NCI-H2227 (cell line): ENCODE results near the gene CAV1.
"Not testable (repeated sequence)": the region's sequence is repeated elsewhere in the genome, so short reads cannot be mapped to it uniquely, and the experiment has no call there.

Source experiments
- DNase-seq: peaks from one replicate; lab custom pipeline; 2025; ENCODE audit not compliant: unreplicated experiment; lab: John Stamatoyannopoulos, UW

The CAV1 gene, protein sequence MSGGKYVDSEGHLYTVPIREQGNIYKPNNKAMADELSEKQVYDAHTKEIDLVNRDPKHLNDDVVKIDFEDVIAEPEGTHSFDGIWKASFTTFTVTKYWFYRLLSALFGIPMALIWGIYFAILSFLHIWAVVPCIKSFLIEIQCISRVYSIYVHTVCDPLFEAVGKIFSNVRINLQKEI

DNA sequence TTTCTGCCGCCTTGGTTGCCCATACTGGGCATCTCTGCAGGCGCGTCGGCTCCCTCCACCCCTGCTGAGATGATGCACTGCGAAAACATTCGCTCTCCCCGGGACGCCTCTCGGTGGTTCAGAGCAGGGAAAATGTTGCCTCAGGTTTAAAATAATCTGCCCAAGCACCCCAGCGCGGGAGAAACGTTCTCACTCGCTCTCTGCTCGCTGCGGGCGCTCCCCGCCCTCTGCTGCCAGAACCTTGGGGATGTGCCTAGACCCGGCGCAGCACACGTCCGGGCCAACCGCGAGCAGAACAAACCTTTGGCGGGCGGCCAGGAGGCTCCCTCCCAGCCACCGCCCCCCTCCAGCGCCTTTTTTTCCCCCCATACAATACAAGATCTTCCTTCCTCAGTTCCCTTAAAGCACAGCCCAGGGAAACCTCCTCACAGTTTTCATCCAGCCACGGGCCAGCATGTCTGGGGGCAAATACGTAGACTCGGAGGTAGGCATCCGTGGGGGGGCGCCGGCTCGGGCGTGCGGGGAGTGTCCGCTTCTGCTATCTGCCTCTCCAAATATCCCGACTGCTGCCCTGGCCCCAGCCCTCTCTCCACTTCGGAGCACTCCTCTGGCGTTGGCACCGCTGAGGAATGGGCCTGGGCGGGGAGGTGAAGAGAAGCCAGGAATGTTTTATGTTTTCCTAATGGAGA is at the start of gene CAV1:
Gene CAV1, plus strand, starts transcription at position 428 of the 689 bp plus-strand sequence. Its CDS starts 27 bp downstream, at position 455.
- no peak for DNase-seq

DNA sequence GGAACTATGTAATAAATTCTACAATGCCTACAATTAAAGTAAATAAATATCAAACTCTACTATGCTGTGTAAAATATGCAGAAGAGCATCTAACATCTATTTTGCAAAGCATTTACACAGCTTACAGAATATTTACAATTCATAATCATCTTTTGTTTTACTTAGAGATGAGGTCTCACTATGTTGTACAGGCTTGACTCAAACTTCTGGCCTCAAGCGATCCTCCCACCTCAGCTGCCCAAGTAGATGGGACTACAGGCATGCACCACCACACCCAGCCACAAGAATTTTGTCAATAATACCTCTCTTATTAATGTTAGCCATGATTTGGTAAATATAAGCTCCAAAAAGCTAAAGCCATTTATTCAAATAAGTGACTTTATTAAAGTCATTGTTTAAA is 47.2 kb upstream of the CAV1 start:
- no peak for DNase-seq

DNA sequence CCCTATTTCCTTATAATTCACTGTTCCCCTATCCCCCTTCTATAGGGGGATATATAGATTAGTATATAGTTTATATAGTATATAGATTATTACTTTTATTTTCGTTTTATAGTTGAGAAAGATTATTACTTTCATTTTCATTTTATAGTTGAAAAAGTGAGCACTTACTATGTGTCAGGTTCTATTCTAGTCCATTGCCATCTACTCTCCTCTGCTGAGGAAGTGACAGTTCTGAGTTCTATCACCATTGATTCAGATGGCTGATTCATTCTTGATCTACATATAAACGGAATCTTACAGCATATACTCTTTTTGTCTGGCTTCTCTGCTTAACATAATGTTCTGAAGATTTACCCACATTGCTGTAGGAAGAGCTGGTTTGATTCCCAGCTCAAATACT is 46.0 kb upstream of the CAV1 start:
- DNase-seq, result no peak

DNA sequence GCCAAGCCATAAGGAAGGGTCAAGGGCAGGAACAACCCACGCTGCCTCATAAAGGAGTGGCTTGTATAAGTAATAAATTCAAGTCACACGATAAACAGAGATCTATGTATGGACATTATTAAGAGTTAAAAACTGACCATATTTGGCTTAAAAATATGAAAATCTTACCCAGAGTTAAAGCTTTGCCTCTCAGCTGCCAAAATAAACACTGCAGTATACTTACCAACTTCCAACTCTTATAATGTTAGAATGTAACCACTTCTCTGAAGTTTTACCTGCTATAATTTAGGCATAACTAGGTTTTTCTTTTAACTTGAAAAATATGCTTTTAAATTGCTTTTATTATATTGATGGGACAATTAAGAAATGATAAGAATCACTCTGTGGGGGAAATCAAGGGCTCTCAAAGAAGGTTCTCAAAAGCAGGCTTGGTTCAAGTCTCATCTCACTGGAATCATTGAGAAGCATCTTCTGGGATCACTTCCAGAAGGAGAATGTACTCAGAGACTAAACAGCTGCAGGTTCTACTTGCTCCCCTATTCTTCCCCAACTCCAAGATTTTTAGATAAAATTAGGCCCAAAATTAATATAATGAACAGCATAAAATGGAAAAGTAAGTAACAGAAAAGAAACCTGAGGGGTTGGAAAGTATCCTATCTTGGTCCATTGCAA is 41.4 kb upstream of the CAV1 start:
- DNase-seq, result no peak

DNA sequence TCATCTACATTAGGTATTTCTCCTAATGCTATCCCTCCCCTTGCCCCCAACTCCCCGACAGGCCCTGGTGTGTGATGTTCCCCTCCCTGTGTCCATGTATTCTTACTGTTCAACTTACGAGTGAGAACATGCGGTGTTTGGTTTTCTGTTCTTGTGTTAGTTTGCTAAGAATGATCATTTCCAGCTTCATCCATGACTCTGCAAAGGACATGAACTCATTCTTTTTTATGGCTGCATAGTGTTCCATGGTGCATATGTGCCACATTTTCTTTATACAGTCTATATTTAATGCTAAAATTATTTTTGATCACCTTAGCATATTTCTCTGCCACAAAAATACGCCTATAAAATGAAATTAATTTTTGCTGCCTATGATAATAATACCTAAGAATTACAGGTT is 40.4 kb upstream of the CAV1 start:
- not testable (repeated sequence) for DNase-seq

DNA sequence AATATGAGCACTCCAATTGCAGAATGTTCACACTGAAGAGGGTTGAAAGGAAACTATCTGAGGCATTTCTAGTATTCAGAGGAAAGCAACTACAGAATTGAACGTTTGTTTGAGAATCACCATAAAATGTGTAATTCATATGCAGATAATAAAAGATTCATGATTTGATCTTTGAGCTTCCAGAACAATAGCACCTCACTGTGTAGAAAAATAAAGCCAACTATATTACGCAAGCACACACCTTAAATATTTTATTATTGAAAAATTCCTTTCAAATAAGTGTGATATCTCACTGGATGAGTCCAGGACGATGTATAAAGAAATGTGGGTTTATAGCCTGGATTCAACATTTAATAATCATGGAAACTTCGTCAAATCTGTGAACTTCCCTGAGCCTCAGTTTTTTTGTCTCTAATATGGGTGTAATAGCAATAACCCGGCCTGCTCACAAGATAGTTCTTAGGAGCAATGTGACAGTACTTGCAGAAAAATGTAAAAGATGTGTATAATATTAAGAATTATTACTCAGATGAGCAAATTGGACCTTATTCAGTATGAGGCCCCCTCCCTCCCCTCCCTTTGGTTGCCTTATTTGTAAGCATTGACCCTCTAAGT is 36.8 kb upstream of the CAV1 start:
- DNase-seq, result no peak

DNA sequence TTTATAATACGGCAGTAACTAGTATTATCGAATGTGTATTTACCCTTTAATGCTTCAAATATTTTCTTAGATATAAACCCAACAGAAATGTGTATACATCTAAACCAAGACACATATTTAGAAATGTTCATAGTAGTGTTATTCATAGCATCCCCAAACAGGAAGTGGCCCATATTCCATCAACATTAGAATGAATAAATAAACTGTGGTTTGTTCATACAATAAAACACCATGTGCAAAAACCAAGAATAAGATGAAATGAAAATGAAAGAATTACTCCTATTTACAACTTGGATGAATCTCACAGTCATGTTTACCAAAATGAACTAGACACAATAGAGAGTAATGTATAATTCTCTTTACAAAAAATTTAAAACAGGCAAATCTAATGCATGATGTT is 34.5 kb upstream of the CAV1 start:
- DNase-seq, result no peak

DNA sequence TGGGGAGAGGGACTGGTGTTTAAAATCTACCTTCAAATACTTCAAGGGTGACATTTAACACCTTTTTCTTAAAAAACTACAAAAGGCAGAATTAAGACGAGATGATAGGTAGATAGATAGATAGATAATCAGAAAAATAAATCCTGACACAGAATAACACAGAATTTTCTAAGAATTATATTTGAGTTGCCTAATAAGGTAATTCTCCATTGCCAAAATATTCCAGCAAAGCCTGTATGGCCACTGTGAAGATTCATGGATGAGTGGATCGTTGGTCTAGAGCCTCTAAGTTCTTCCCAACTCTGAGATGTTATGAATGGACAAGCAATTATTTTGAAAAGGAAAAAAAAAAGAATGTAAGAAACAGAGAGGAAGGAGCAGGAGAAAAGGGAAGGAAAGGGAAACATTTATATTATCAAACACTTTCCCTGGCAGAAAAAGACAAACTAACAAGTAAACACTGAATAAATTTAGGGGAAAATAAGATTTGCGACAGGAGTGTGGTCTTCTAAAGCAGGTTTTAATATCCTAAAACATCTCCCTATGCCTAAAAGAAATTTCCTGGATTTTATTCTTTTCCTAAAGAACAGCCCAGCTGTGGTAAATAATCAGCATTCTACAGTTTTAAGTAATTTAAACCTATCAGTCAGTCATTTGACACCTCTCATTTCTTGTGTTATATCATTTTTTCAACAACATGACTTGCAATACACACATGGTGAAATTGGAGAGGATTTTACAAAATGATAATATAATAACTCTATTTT is 32.8 kb upstream of the CAV1 start:
- no peak for DNase-seq

DNA sequence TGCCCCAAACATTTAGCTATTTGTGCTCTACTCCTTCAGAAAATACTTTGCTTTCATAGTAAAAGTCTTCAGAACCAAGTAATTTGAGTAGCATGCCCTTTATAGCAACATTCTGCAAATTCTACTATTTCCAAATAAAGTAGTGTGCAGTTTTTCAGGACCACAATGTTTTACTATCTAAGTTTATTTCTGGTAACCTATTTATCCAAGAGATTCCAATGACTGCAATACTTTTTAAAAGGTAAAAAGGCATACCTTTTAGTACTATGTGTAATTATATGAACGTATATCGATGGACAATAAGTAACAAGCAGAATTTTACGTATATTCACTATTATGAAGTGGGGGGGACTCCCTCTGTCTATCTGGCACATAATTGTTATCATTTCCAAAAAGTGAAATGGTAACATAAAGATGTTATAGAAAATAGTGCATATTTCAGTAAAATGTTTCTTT is 32.2 kb upstream of the CAV1 start:
- no peak for DNase-seq

DNA sequence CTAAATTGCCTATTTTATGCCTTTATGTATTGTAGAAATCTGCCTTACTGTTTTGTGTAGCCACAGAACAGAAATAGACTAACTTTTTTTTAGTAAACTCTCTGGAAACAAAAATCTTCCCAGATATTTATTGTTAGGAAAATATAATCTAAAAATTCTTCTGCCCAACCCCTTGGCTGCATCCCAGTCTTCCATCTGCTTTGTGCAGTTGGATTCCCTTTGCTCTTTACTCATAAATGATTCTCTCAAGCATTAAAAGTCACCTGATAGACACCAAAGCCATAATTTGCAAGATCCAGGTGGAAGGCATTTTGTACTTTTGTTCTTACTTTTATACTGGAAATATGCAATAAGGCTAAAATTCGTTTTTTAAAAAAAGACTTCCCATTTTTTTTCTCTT is 31.4 kb upstream of the CAV1 start:
- no peak for DNase-seq

DNA sequence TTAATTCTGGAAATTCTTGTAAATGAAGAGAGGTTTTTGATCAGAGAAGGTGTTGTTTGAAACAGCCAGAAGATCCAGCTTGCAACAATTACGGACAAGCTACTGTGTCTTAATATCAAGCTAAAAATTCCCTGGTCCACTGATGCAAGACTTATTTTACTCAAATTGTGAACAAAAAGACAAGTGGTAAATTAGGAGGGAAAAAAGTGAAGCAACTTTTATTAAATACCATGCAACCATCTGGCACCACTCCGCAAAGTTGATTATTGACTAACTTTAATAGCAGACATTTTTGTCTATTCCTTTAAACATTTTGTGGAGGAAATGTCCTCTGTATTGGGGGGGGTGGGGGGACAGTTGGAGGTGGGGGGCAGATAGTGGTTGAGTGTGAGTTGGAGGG is 30.4 kb upstream of the CAV1 start:
- no peak for DNase-seq

DNA sequence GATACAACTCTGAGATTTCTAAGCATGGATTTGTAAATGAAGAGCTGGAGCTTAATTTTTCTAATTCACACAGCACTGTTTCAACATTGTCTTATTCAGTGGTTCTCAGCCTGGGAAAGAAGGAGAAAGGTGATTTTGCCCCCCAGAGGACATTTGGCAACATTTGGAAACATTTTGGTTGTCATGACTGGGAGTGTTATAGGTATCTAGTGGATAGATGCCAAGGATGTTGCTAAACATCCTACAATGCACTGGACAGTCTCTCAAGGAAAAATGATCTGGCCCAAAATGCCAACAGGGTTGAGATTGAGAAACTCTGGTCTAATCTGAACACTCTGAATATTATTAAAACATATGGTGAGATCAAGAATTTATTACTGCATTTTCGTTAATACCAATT is 29.1 kb upstream of the CAV1 start:
- no peak for DNase-seq

DNA sequence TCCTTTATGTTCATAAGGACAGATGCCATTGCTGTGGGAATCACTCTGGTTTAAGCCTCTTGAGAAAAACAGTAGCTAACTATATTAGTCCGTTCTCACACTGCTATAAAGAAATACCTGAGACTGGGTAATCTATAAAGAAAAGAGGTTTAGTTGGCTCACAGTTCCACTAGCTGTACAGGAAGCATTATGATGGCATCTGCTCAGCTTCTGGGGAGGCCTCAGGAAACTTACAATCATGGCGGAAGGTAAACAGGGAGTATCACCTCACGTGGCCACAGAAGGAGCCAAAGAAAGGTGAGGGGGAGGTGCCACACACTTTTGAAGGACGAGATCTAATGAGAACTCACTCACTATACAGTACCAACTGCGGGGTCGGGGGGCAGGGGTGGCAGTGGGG is 28.2 kb upstream of the CAV1 start:
- no peak for DNase-seq

DNA sequence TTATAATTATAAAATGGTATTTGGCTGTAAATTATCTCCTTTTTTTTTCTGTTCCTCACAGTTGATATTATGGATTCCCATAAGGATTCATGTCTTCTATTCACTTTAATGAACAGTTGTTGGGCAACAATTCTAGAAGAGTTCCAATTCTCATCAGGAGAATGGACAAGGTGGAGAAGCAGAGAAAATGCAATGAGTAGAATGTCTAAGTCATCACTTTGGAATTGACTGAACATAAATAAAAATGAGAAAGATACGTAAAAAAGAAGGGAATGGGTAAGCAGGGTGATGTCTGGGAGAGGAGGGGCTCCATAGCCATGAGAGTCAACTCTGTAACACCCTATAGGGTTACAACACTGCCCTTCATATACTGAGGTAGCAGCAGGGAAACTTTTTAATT is 27.1 kb upstream of the CAV1 start:
- no peak for DNase-seq

DNA sequence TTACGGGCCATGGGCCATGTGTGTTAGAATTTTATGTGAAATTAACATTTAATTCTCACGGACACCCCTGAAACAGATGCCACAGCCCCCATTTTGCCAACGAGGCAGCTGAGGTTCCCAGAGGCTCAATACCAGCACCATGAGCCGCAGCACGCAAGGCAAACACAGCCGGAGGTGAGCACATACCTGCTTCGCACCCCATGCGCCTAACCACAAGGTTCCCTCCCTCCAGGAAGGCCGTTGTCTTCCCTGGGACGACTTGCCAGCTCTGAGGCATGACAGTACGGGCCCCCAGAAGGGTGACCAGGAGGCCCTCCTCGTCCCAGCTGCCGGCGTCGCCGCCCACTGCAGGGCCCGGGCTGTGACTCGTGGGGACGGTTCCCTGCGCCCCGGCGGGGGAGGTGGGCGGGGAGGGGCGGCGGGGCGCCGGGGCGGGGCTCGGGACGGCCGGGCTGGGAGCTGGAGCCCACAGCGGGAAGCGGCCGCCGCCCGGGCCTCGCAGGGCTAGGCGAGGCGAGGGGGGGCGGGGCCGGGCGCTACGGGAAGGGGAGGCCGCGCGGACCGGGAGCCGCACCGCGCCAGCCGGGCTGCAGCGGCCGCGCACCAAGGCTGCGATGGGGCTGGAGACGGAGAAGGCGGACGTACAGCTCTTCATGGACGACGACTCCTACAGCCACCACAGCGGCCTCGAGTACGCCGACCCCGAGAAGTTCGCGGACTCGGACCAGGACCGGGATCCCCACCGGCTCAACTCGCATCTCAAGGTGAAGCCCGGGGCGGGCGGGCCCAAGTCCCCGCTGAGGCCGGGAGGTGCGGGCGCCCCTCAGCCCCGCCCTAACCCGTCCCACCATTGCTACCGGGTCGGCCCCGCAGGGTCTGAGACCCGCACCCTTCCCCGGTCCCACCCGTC is 25.4 kb upstream of the CAV1 start, which contains the start of gene CAV2:
Gene CAV2, plus strand, starts transcription at position 571 of the 910 bp plus-strand sequence. Its CDS starts 44 bp downstream, at position 615.
- peak; percentile 29 for DNase-seq

DNA sequence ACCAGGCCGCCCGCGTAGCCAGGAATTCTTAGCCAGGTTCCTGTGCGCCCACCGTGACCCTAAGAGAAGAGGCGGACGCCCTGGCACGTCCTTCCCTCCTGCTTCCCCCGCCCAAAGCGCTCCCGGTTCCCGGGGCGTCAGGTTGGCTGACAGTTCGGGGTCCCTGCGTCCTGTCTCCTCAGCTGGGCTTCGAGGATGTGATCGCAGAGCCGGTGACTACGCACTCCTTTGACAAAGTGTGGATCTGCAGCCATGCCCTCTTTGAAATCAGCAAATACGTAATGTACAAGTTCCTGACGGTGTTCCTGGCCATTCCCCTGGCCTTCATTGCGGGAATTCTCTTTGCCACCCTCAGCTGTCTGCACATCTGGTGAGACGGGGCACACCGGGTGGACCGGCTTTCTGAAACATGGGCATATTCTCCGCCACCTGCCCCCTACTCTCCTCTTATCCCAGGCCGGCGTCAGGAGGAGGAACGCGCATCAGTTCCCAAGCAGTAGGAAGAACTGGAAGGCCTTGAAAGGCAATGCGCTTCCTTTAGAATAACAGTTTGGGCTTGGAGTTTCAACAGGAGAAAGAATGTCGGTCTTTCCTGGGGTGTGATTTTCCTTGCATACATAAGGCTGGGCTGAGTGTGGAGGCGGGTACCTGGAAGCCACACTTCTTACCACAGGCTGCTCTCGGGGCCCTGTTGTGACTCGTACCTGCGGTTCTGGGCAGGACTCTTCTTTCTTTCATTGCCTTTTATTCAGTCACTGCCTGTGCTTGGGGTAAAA is 24.6 kb upstream of the CAV1 start:
- no peak for DNase-seq

DNA sequence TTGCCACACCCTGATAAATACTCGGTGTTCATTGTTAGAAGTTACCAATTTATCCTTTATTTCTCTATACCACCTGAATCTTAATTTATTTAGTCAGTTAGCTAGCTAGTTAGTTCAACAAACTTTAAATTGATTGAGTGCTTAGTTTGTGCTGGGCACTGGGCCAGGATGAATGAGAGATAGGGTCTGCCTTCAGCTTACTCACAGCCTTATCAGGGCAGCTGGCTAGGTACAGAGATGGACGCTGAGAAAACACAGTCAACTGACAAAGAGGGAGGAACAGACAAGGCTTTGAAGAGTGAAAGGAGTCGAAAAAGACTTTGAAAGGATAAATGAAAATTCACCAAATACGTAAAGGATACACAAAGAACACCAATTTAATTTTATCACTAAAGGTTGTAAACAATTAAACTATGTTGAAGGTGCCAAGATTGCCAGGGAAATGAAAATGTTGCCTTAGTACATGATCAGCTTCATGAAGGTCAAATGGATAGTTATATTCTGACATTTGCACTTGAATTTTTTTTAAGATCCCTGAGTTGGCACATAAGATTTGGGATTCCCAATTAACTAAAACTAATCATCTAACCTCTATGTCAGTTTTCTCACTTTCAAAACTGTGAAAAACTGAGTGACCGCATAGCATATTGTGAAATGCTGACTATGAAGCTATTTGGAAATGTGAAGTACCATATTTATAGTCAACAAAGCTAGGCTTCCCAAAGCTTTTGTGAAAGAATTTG is 23.2 kb upstream of the CAV1 start:
- DNase-seq, result no peak

DNA sequence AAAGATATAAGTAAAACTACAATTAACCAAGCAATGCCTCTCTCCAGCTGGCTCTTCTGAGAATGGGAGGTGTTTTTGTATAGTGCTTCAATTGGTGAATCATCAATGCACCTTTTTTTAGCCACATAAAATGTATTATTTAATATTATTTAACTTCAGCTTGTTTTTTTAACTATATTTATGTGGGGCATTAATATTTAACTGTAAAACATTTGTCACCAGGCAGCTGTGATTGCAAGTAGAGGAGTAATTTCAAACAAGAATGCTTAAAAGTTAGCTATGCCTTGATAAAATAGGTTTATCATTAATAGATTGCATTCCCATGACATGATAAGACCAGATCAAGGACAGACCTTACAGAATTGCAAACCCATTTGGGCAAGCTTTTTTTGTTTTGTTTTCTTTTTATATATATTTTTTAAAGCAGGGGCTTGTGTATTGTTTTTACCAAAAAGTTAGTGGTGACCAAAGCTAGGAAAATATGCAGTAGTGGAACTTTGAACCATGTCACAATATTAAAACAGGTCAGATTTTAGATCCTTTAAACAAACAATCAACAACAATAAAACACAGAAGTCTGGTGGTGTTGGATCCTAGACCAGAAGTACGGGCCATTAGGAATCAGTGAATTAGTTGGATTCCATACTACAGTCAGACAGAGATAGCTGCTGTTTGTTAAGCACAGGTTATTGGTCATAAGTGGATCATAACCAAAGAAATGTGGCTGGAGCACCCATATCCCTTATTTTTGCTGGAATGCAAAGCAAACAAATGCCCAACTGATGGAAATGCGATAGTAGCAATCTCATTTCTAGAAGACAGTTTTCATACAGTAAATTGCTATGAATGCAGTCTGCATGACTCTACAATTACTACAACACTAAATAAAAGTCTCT is 22.4 kb upstream of the CAV1 start:
- no peak for DNase-seq
